GM13976 (cell line): ENCODE data around the gene SERGEF.

Experiments
- DNase-seq: peaks from one replicate; pipeline ENCODE4 v3.0.0; 2012; ENCODE audit warnings: low spot score
- CTCF ChIP-seq: IDR thresholded peaks from 2 replicates; pipeline ENCODE4 v1.5.1; 2012; ENCODE audit warnings: borderline replicate concordance, mild to moderate bottlenecking; ENCODE audit not compliant: insufficient read depth; ENCODE audit errors: extremely low read depth, missing control alignments, control extremely low read depth
- in situ Hi-C: fragments of 300-500 bp; cut with MboI; formaldehyde crosslinking; loops from one replicate; pipeline ENCODE4 v1.12.0; 2022; ENCODE audit warnings: low sequenced_read_pairs, mixed read lengths, inconsistent platforms; ENCODE audit not compliant: unreplicated experiment

Gene SERGEF

GRCh38 chr11:17922416-17922788, 90.4 kb downstream of the SERGEF start:
- in situ Hi-C loops = no loop called here
- TF ChIP-seq CTCF = no peak
- DNase-seq = no peak

GRCh38 chr11:17921659-17922415, 91.0 kb downstream of the SERGEF start:
- DNase-seq = no peak
- TF ChIP-seq CTCF = no peak
- in situ Hi-C loops = no loop called here

- in situ Hi-C loops = no loop called here
Measured at GRCh38 chr11:17918049-17918605, 94.7 kb downstream of the SERGEF start.

GRCh38 chr11:17917556-17917955, 95.3 kb downstream of the SERGEF start:
- no peak for TF ChIP-seq CTCF
- no peak for DNase-seq
- in situ Hi-C loops = no loop called here

More at GRCh38 chr11:17918049-17918605, 94.7 kb downstream of the SERGEF start:
- DNase-seq = no peak
- no peak for TF ChIP-seq CTCF

- in situ Hi-C loops = no loop called here
- no peak for DNase-seq
- TF ChIP-seq CTCF = no peak
Measured at GRCh38 chr11:17915500-17916143, 97.2 kb downstream of the SERGEF start.

- no peak for DNase-seq
- TF ChIP-seq CTCF = no peak
- in situ Hi-C loops = no loop called here
Measured at GRCh38 chr11:17914957-17915356, 97.9 kb downstream of the SERGEF start.
